ENCODE data around the gene TRPC5OS. TPM values are rescaled to one million over a fixed set of nuclear protein-coding genes. Genes with fewer than 3 reads are reported as not detected.
A peak's percentile ranks its signal among the peaks of the same experiment; 100 is the strongest.

TRPC5OS gene
- total and polyA plus RNA-seq, 2 of the 13 experiments (the other 11 are each of a cell fraction or from before 2014, with no cell fraction given), result not detected

GRCh38 chrX:111854556-111855490, 21.2 kb upstream of the TRPC5OS start:
- TF ChIP-seq CEBPB (IDR thresholded peaks at IDR 0.05; ENCODE audit: borderline replicate concordance, low read depth, low read length) (no peak), RFXANK (CRISPR knock-in tag; IDR thresholded peaks at IDR 0.05) (no peak), PRDM15 (CRISPR knock-in tag; IDR thresholded peaks at IDR 0.05) (no peak), ZNF775 (CRISPR knock-in tag; IDR thresholded peaks at IDR 0.05; ENCODE audit: borderline replicate concordance) (no peak), THAP11 (CRISPR knock-in tag; IDR thresholded peaks at IDR 0.05) (peak; percentile 81), ZNF143 (CRISPR knock-in tag; IDR thresholded peaks at IDR 0.05) (peak; percentile 70), MAFK (conservative IDR thresholded peaks at IDR 0.05 in 1 of 2, IDR thresholded peaks at IDR 0.05 in 1 of 2; ENCODE audit: low read length in 2 of 2) (no peak), TIGD3 (CRISPR knock-in tag; IDR thresholded peaks at IDR 0.05; ENCODE audit: borderline replicate concordance) (no peak), IRF9 (CRISPR knock-in tag; IDR thresholded peaks at IDR 0.05; ENCODE audit: borderline replicate concordance) (no peak)
- Histone ChIP-seq H3K27ac (ENCODE audit: extremely low read length, insufficient read depth, low read length) (no peak overlapping the region), H3K27me3 (ENCODE audit: control insufficient read depth in 1 of 2, insufficient read depth in 2 of 2, low read length in 2 of 2) (no peaks in the 10 kb centered on the region), H3K79me2 (ENCODE audit: insufficient read depth, low read length) (no peaks in the 10 kb centered on the region), H3K36me3 (replicated peaks in 1 of 2; ENCODE audit: control insufficient read depth in 1 of 2, insufficient read depth in 2 of 2, low read length in 2 of 2) (no peaks in the 10 kb centered on the region), H3K9ac (ENCODE audit: insufficient read depth, low read depth, low read length) (no peak overlapping the region), H3K4me1 (ENCODE audit: insufficient read depth, low read length) (no peaks in the 10 kb centered on the region), H4K20me1 (ENCODE audit: insufficient read depth, low read length) (no peaks in the 10 kb centered on the region), H3K4me3 (replicated peaks in 1 of 3; ENCODE audit: insufficient read depth in 1 of 3, low read depth in 2 of 3, low read length in 3 of 3) (no peak overlapping the region), H2AFZ (ENCODE audit: low read length) (no peak overlapping the region), H3K9me3 (ENCODE audit: low read length) (no peaks in the 10 kb centered on the region), H3K4me2 (ENCODE audit: low read depth, low read length) (no peak overlapping the region)
- WGBS (ENCODE audit: low lambda C conversion rate), result 26% methylated on average over 4 of the region's 4 CpGs
- peak; percentile 57 for FAIRE-seq
- peak; percentile 62; the same call in 2 of the 3 replicates for ATAC-seq
- intact Hi-C loops (cut with micrococcal nuclease; ENCODE audit: unreplicated experiment) (no loop called here), in situ Hi-C loops (cut with HindIII; ENCODE audit: extremely low pct_ligation_motif_present, low pct_unique_long_range_greater_than_20kb) (no loop called here)
- BruUV-seq (replicated peaks), result no TSS peak
- ChIA-PET POLR2A (no interaction called here), CTCF (ENCODE audit: low intra/inter-chr PET ratio, low total read pairs) (no interaction called here)
- no peak for DNase-seq (ENCODE audit: low spot score)
